Liver (tissue), 9 donors: ENCODE data around the gene HIRIP3. TPM values are rescaled to one million over a fixed set of nuclear protein-coding genes. Genes with fewer than 3 reads are reported as not detected.

ENCODE experiments used
- DNase-seq: peaks from one replicate; pipeline ENCODE4 v3.0.0-alpha.2; 2017; ENCODE audit warnings: low spot score
- H3K27ac ChIP-seq, 2 donors: one replicate each; pipeline ENCODE4 v1.7.0; 2013; ENCODE audit warnings: inconsistent platforms in 2 of 2, low read length in 2 of 2, control low read depth in 1 of 2, low read depth in 1 of 2, mild to moderate bottlenecking in 1 of 2
- H3K27me3 ChIP-seq, 4 donors: one replicate each; pipeline versions ENCODE4 v1.6.1 to v1.7.0; 2013; ENCODE audit warnings: low read length in 3 of 4, inconsistent platforms in 1 of 4, mild to moderate bottlenecking in 1 of 4, moderate library complexity in 1 of 4; ENCODE audit not compliant: control insufficient read depth in 4 of 4, insufficient read depth in 4 of 4
- H3K36me3 ChIP-seq, 4 donors: one replicate each; pipeline versions ENCODE4 v1.6.1 to v1.7.0; 2013; ENCODE audit warnings: low read length in 3 of 4, mild to moderate bottlenecking in 3 of 4, low read depth in 1 of 4, moderate library complexity in 1 of 4; ENCODE audit not compliant: control insufficient read depth in 4 of 4, insufficient read depth in 3 of 4
- H3K4me1 ChIP-seq, 4 donors: one replicate each; pipeline versions ENCODE4 v1.6.1 to v1.7.0; 2013; ENCODE audit warnings: low read length in 3 of 4, mild to moderate bottlenecking in 3 of 4, moderate library complexity in 1 of 4; ENCODE audit not compliant: control insufficient read depth in 4 of 4, insufficient read depth in 4 of 4
- H3K4me3 ChIP-seq, 3 donors: one replicate each; pipeline versions ENCODE4 v1.6.1 to v1.7.0; 2013; ENCODE audit warnings: low read length in 3 of 3, control low read depth in 1 of 3, low read depth in 1 of 3, mild to moderate bottlenecking in 1 of 3
- H3K9ac ChIP-seq, 2 donors: one replicate each; pipeline ENCODE4 v1.7.0; 2013; ENCODE audit warnings: low read length in 2 of 2, mild to moderate bottlenecking in 2 of 2, moderate library complexity in 2 of 2, control low read depth in 1 of 2, low read depth in 1 of 2
- H3K9me3 ChIP-seq, 4 donors: one replicate each; pipeline versions ENCODE4 v1.6.1 to v1.7.0; 2013; ENCODE audit warnings: low read length in 3 of 4; ENCODE audit not compliant: control insufficient read depth in 4 of 4
- ATF3 ChIP-seq: IDR thresholded peaks from 2 replicates; pipeline ENCODE4 v1.6.1; 2016; ENCODE audit warnings: antibody characterized with exemption
- CTCF ChIP-seq: fragments of 150-350 bp; IDR thresholded peaks from 2 replicates; pipeline ENCODE4 v1.5.1; 2017; ENCODE audit warnings: improper control_type of control experiment, low read depth, low read length; ENCODE audit not compliant: missing input control
- EGR1 ChIP-seq, 2 donors: IDR thresholded peaks; 2 replicates each; pipeline ENCODE4 v1.6.1; 2016 to 2018; ENCODE audit warnings: antibody characterized with exemption in 2 of 2, low read depth in 2 of 2
- FOXA1 ChIP-seq: IDR thresholded peaks from 2 replicates; pipeline ENCODE4 v1.6.1; 2016; ENCODE audit warnings: antibody characterized with exemption
- HNF4A ChIP-seq, 2 donors: conservative IDR thresholded peaks; 2 replicates each; pipeline ENCODE4 v1.6.1; 2016; ENCODE audit warnings: antibody characterized with exemption in 2 of 2, mild to moderate bottlenecking in 2 of 2
- MAX ChIP-seq: IDR thresholded peaks from 2 replicates; pipeline ENCODE4 v1.6.1; 2016; ENCODE audit warnings: antibody characterized with exemption
- REST ChIP-seq: IDR thresholded peaks from 2 replicates; pipeline ENCODE4 v1.6.1; 2016; ENCODE audit warnings: antibody characterized with exemption, mild to moderate bottlenecking
- ZBTB33 ChIP-seq: IDR thresholded peaks from 2 replicates; pipeline ENCODE4 v1.6.1; 2016; ENCODE audit warnings: antibody characterized with exemption
- WGBS: extraction: QIAGEN DNeasy Blood & Tissue Kit; methylation state at CpG from one replicate; pipeline ENCODE4 v1.1.7; 2013; 5-methylcytosine and 5-hydroxymethylcytosine counted together
- polyA plus RNA-seq, 2 donors: library from polyadenylated mRNA; stranded (reverse) in 1 of 2; unstranded in 1 of 2; fragments of 200-250 nt in 1 of 2; fragments of >200 nt in 1 of 2; fragmentation: Nextera tagmentation in 1 of 2; extraction: Ambion mirVana in 1 of 2; gene quantifications; one replicate each; pipeline versions ENCODE4 v1.2.1 to v1.2.3, GENCODE V29; 2013 to 2015
- total RNA-seq, 2 donors: library from RNA; depleted of rRNA; stranded (reverse); fragments of >200 nt; gene quantifications; one replicate each; pipeline ENCODE4 v1.2.3, GENCODE V29; 2014
- donor health status: healthy.
- donor health status: healthy.
- donor health status: healthy.
- donor health status: healthy.
- donor health status: healthy.

The HIRIP3 gene
- total and polyA plus RNA-seq, 4 donors, result 5.7 to 10.5 (median 9.1) TPM

- Histone ChIP-seq H3K27me3 (peaks cover 0 to 3% (median under 1%) of the 10 kb centered on the region in 4 donors), H3K9me3 (no peaks in the 10 kb centered on the region), H3K4me1 (no peaks in the 10 kb centered on the region), H3K27ac (no peak overlapping the region), H3K36me3 (no peaks in the 10 kb centered on the region), H3K9ac (no peak overlapping the region), H3K4me3 (no peak overlapping the region)
- DNase-seq, result no peak
- 33% methylated on average over 23 of the region's 23 CpGs for WGBS
- TF ChIP-seq FOXA1, result no peak
- no peak for TF ChIP-seq ZBTB33
- no peak for TF ChIP-seq MAX
- no peak for TF ChIP-seq ATF3
- TF ChIP-seq REST, result no peak
These were observed 34.7 kb upstream of the HIRIP3 start for GRCh38 chr16:30030011-30030685.

GRCh38 chr16:30028438-30029076 lies 33.1 kb upstream of the HIRIP3 start:
- H3K27ac ChIP-seq, result no peak overlapping the region
- no peaks in the 10 kb centered on the region for H3K9me3 ChIP-seq
- H3K27me3 ChIP-seq, result peaks cover 0 to 3% (median under 1%) of the 10 kb centered on the region in 4 donors
- WGBS, result 19% methylated on average over 18 of the region's 18 CpGs
- TF ChIP-seq EGR1 (IDR thresholded peaks at IDR 0.05; ENCODE audit: low read depth in 2 of 2), result no peak
- no peak for TF ChIP-seq HNF4A (conservative IDR thresholded peaks at IDR 0.05)
- peak; percentile 95 for TF ChIP-seq REST
- no peak for TF ChIP-seq CTCF
- no peaks in the 10 kb centered on the region for H3K4me1 ChIP-seq
- no peak overlapping the region for H3K9ac ChIP-seq
- DNase-seq, result no peak
- no peak overlapping the region for H3K4me3 ChIP-seq
- no peaks in the 10 kb centered on the region for H3K36me3 ChIP-seq
